Putamen (tissue), 1 donor: Measurements from ENCODE around the gene TSSK3.

Experiments
- DNase-seq: peaks from one replicate; pipeline ENCODE4 v3.0.0-alpha.2; 2016; ENCODE audit warnings: low spot score

The TSSK3 gene

DNA sequence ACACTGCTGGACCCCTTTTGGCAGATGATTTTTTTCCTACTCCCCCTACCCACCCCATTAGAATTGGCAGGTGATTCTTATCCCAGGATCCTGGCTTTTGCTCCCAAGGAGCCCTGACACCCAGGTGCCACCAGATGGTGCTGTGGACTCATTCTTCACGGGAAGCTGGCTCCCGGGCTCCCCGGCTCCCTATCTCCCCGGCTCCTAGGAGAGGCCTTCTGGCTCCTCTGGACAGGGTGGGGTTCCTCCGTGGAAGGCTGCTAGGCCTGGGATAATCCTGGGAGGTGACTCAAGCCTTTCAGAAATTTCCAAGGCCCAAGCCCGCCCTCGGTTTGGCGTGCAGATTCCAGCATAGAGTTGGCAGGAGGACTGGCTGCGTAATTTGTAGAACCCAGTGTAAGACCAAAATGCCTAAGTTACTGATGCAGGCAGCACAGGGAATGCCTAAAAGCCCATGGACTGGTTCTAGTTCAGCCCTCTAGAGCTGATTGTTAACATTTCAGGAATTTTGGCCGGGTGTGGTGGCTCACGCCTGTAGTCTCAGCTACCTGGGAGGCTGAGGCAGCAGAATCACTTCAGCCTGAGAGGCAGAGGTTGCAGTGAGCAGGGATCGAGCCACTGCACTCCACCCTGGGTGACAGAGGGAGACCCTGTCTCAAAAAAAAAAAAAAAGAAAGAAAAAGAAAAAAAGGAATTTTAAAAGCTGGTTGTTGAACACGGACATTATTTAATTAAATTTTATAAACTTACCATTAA lies 38.7 kb downstream of the TSSK3 start:
- peak; percentile 79 for DNase-seq

DNA sequence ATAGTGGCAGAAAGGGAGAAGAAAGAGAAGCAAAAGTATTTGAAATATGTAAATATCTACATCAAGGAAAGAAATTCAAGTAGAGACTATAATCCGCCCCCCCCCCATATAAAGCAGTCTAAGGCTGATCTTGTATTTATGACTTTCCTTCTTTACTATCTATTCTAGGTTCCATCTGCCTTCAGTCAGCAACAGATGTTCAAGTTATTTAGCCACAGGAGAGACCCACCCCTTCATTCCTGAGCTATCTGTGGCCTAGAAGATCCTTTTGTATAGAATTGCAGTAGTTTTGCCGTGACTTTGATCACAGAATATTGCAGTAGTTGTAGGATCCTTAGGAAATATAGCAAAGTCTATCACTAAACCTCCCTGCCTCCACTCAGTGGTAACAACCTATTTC lies 42.6 kb downstream of the TSSK3 start:
- DNase-seq: no peak

DNA sequence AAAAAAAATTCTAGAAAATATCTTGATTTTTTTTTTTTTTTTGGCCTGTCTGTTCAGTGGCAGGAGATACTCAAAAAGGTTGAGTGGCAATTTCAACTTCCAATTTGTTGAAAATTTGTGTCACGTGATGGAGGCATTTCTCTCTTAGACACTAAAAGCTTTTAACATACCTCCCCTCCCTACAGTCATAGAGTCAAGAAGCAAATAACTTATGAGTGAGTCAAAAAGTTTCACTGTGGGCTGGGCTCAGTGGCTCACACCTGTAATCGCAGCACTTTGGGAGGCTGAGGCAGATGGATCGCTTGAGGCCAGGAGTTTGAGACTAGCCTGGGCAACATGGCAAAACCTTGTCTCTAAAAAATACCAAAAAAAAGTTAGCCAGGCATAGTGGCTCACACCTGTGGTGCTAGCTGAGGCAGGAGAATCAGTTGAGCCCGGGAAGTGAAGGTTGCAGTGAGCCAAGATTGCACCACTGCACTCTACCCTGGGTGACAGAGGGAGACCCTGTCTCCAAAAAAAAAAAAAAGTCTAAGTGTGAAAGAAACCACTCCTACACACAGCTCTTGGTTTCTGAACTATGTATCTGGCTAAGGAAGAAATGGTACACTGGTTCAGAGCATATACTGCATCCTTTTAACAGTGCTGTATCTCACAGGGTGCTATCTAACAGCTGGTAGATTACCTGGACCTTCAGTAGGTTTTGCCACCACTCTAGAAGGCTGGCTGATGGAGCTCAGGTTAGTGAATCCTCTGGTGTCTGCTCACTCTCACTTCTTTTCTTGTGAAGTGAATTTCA lies 43.5 kb downstream of the TSSK3 start:
- DNase-seq: no peak

DNA sequence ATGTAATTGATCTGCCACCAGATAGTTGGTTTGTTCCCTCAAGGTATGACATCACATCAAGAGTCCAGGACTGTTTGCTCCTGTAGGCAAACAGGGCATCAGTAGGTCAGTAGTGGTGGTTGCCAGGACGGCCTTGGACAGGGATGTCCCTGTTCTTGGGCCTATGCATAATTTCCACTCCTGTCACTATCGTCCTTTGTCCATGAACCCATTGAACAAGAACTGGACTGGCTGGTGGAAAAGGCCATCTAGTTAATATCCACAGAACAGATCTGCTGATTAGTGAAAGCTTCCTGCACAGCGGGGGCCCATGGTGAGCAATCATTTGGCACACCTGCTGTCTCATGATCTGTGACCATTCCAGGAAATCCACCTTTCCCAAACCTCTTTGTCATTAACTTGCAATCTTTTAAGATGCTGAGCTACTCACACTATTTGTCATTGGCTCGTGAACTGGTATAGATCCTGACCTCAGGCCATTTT lies 44.3 kb downstream of the TSSK3 start:
- DNase-seq: no peak

DNA sequence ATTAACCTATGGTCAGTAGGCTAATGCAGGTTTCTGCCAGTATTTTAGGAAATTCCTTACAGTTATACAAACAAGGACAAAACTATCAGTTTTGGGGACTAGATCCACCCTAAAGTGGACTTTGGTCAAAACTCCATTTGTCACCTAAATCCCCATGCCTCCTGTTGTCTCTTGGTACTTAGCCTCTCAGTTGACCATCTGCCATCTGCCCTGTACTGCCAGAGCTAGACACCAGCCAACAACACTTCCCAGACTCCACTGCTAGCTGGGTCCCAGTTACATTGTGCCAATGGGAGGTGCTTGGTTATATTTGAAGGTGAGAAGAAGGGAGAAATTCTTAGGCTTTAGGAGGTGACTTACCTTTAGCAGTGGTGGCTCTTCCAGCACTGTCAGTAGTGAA lies 48.9 kb downstream of the TSSK3 start:
- DNase-seq: no peak

DNA sequence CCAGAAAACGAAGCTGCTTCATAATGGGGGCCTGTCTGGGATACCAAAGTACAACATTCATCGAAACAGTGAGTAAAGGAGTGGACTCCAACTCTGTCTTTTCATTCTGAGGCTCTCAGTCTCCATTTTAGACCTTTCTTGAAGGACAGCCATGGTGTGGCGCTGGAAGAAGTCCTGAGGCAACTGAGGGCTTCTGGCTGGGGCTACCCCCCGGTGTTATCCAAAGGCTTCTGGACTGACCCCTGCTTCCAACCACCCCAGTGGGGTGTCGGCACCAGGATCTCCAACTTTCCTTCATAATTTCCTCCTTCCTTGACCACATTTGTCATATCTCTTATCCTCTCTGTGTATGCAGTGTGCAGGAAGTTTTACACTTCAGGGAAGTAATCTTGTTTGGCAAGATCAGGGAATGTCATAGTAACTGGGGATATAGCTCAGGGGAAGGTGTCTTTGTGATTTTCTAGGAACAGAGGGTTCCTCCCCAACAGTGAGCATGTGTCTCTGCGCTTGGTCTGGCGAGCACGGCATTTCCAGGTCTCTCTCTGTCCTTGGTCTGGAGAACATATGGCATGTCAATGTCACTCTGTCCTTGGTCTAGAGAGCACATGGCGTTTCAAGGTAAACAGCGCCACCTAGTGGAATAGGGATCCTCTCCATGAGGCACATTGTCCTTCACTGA lies 51.3 kb downstream of the TSSK3 start:
- DNase-seq: peak; percentile 42
